Stimulated activated CD8-positive, alpha-beta memory T cell treated with anti-CD3 and anti-CD28 coated beads, Interleukin-2, amount 100 ng/mL, for 1 hour (primary cell): ENCODE data around the gene AJAP1.
A peak's percentile ranks its signal among the peaks of the same experiment; 100 is the strongest.

Experiments used
- DNase-seq, 2 donors: peaks; one replicate each; pipeline ENCODE4 v3.0.0-alpha.2; 2020; ENCODE audit warnings: low read depth in 2 of 2

AJAP1 gene

DNA sequence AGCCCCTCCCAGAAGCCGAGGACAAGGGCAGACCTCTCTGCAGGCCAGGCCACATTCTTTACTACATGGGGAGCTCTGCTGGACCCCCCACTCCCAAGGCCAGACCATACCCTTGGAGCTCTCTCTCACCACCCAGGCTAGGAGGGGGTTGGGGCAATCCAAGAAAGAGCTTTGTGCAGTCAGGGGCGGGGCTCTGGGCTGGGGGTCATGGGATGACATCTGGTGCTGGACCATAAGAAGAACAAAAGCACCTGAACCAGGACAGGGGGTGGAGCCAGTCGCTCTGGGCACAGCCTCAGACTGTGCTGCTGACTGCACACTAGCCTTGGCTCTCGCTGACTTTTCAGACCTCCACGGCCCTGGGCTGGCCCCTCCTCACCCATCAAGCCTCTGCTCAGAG lies 23.1 kb upstream of the AJAP1 start:
- no peak for DNase-seq

DNA sequence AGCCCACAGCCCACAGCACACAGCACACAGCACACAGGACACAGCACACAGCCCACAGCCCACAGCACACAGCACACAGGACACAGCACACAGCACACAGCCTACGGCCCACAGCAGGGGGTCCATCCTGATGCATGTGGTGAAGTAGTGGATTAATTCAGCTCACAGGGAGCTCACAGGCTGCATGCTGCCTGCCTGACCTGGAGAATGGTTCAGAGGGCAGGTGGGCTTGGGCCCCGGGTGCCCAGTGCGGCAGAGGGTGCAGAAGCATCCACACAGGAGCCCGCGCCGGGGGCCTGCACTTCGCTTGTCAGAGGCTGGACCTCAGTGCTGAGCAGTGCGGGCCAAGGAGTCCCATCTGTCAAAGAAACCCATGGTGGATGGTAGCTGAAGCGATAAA lies 21.1 kb upstream of the AJAP1 start:
- no peak for DNase-seq

DNA sequence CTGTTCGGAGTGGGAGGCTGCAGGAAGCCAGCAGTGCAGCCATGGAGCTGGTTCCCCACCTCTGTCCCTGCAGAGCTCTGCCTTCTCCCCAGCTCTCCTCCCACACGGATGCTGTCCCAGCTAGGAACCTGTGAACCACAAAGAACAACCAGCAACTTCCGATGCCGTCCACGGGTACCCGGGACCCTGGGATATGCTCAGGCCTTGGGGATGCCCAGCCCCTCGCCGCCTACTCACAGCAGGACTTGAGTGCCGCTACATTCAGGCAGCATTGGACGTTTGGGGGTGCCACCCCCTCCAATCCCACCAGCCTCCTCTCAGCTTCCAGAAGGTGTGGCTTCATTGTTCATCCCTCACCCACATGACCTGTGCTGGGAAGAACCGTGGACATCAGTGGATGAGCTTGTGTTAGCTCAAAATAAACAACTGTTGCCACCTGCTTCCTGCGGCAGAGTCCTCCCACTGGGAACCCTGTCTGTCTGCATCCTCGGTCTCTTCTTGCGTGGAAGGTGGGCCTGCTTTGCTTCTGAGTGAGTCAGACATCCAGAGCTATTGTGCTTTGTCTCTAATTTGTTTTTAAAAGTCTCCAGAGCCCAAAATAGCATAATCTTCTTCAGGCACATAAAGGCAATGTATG lies 20.1 kb upstream of the AJAP1 start:
- no peak for DNase-seq

DNA sequence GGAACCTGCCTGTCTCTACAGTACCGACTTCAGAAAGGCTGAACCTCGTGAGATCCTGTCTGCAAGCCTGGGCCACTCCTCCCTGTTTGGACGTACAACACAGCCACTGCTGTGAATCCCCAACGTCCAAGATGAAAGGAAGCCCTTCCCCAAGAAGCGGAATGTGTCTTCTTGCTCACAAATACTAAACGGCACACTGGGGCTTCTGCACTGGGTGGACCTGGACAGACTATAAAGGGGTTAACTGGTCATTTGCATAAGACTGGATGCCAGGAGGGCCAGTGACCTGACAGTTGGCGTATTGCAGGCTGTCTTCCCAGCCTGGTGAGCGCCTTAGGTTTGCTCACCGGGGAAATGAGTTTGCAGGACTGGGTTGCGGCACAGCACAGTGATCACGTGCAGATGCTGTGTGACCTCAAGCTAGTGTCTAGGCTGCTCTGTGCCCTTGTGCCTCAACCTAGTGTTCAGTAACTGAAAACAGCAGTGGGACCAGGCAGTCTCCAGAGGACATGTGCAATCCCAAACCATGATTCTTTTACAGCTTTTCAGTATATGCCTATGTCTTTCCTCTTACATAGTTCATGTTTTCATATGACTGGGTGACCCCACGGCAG lies 19.5 kb upstream of the AJAP1 start:
- no peak for DNase-seq

DNA sequence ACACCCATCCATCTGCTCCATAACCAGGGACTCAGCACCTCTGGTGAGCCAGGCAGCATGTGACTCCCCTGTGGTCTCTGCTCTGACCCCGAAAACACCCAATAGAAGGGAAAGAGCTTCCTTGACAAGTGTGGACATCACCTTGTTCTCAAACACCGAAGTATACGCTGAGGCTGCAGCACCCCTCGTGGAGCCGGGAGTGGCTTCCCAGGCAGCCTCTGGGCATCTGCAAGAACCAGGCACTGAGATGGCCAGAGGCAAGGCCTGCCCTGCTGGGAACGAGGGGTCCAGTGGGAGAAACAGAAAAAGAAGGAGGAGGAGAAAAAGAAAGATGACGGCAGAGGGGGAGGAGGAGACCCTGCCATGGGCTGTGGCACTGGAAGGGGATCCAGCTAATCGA lies 18.2 kb upstream of the AJAP1 start:
- DNase-seq, result no peak

DNA sequence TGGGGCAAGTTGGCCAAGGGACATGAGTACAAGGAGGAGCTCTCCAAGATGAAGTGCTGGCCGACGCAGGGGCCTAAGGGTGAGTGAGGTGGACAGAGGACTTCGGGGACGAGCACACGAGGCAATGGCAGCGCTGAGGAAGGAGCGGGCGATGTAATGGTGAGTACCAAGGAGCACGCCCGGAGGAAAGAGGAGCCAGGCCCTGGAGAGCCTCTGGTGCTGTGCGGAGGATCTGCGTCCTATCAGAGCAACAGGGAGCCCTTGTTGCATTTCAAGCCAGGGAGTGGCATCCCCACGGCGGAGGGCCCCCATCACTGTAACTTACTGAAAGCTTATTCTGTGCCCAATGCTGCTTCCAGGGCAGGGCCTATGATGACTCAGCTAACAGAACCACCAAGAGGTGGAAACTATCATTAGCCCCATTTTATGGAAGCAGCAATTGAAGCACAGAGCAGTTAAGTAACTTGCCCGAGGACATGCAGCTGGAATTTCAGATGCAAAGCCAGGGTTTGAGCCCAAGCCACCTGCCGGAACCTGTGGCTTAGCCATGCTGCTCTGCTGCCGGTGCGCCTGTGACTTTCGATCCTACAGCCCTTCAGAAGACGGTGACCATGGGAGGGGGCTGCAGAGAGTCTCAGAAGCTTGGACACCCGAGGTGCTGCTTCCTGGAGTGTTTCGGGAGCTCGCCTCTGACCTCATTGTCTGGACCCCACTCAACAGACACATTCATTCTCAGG lies 17.6 kb upstream of the AJAP1 start:
- no peak for DNase-seq

DNA sequence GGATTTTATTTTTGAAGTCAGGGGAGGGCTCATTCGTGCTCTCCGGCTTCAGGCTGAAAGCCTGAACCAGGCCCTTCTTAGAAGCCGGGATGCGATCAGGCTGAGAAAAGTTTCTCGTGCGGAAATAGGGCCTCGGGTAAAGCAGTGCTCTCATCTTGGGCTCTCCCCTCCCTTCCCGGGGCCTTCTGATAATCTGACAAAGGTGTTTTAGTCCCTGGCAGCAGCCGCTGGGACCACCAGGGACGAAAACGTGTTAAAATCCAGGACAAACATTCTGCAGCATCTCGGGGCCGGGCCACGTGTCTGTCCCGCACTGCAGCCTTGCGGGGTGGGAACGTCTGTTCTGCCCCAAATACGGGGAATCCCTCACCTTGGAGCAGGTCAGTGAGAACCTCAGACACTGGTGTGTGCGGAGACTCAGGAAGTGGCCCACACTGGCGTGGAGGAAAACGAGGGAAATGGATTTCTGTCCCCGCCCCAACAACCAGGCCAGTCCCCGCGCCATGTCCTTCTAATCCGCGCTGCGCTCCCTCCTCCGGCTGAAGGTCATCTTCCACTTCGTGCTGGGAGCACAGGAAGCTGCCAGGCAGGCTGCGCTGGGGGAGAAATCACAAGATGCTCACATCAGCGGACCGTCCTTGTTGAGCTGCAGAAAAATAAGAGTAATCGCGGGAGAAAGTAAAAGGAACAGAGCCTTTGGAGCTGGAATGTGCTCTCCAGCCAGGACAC lies 16.6 kb upstream of the AJAP1 start:
- no peak for DNase-seq

DNA sequence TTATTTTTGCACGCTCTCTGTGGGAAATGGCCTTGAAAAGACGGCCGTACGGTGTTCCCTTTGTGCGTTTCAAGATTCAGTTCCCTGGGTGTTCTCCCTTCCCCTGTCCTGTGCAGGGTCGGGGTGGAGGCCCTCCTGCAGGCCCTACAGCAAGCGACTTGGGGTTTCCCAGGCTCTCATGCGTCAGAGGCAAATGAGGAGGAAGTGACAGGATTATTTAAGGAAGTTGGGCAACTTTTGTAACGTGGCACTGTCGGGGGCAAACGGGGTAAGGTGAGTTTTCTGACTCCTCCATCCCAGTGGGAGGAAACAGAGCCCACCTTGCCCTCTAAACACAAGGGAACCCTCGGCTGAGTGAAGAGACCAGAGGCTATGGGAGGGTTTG lies 16.1 kb upstream of the AJAP1 start:
- DNase-seq, result no peak

DNA sequence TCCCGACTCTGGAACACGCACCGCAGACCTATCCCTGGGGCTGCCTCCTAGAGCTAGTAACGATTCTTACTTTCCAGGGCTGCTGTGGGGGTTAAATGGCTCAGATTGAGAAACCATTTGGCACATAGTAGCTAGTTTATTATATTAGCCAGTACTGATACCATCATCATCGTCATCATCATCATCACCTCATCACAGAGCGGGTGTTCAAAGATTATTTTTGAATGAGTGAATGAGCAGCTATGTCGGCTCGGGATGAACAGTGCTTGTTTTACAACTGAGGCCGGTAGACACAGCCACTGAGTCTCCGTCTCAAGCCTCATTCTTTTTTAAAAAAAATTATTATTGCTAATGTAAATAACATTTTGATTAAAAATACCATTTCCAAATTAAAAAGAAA lies 13.5 kb upstream of the AJAP1 start:
- DNase-seq, result no peak

DNA sequence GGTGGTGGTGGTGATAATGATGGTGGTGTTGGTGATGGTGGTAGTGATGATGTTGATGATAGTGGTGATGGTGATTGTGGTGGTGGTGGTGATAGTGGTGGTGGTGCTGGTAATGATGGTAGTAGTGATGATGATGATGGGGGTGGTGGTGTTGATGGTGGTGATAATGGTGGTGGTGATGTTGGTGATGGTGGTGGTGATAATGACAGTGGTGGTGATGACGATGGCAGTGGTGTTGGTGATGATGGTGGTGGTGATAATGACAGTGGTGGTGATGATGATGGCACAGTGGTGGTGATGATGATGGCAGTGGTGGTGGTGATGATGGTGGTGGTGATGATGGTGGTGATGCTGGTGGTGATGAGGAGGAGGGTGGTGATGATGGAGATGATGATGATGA lies 7.0 kb upstream of the AJAP1 start:
- no peak for DNase-seq

DNA sequence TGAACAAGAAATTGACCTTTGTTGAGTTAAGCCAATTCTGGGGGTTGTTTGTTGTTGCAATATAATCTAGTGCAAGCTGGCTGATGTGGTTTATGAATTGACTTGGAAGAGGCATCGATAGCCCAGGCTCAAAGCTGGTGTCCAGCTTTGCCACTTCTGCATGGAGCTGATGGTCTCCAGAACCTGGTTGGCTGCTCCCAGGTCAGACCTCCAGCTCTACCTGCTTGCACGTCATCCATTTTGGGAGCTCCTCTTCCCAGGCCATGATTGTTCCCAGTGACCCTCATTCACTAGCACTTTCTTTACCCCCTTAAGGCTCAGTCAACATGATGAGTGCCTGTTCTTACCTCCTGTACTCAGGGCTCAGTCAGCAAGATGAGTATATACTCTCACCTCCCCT lies 5.8 kb upstream of the AJAP1 start:
- no peak for DNase-seq

DNA sequence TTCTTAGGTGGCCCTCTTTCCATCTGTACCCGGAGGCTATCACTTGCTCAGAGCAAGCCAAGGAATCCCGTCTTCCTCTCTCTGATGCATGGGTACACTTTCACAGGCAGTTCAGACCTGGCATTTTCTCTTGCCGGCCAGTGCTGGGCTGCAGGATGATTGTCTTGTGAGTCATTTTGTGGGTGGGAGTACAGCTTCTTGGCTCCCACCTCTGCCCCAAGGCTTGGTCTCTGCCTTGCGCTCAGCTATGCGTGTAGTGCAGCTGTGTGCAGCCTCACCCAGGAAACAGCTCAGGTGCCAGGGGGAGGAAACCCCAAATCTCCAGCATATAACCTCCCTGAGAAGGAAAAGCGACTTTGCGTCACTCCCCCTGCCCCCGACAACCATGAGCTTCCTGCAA lies 3.9 kb upstream of the AJAP1 start:
- DNase-seq, result no peak

DNA sequence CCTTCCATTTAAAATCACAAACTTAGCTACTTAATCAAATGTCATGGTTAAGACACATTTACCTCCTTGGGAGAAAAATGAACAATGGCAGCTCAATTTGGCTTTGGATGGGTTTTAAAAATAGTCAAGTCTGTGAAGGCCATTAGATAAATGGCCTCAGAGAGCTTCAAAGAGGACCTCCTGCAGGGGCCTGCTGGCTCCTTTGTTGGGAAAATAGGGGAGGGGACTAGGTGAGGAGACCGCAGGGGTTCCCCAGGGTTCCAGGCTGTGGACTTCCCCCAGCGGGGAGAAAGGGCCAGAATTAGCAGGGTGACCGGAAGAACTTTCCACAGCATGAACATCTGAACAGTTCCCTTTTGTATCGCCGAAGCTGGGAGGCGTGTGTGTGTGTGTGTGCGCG lies 3.4 kb upstream of the AJAP1 start:
- DNase-seq, result no peak

DNA sequence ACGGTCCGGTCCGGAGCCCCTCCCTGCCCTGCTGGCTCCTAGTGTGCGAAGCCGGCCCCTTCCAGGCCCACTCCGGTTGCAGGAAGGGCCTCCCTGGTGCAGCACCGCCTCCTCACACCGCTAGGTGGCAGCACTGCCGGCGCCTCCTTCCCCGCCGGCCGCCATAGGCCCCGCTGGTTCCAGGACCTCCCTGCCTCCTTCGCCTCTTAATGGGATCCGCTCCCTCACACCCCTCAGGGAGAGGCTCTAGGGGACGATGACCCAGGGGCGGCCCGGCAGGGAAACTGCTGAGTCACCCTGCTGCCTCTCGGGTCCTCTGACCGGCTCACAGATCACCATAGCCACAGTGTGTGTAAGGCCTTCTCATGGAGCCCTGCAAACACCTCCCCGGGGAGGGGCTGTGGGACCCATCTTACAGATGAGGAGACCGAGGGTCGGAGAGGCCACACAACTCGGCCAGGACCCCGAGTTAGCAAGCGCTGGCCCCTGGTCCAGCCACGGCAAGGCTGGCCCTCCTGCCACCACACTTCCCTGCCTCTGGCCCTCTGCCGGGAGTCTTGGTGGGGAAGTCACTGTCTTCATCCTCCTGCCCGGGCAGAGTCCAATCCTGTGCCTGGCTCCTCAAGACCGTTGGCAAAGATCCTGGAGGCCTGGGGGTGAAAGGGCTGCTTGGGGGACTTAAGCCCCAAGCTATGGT lies 1.6 kb upstream of the AJAP1 start:
- peak; percentile 34 to 37 for DNase-seq

DNA sequence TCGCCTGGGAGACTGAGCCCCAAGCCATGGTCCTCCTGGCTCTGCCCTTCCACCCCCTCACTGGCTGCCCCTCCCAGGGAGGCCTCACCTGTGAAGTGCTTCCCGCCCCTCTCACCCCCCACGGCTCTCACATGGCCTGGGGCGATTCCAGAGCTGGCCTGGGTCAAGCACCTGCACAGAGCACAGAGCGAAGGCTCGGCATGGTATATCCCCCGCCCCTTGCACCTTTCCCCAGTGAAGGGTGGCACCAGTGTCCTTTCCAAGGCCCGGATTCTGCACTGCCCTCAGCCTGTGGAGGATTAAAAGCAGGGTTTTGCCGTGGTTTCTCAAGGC lies 1.1 kb upstream of the AJAP1 start:
- no peak for DNase-seq

DNA sequence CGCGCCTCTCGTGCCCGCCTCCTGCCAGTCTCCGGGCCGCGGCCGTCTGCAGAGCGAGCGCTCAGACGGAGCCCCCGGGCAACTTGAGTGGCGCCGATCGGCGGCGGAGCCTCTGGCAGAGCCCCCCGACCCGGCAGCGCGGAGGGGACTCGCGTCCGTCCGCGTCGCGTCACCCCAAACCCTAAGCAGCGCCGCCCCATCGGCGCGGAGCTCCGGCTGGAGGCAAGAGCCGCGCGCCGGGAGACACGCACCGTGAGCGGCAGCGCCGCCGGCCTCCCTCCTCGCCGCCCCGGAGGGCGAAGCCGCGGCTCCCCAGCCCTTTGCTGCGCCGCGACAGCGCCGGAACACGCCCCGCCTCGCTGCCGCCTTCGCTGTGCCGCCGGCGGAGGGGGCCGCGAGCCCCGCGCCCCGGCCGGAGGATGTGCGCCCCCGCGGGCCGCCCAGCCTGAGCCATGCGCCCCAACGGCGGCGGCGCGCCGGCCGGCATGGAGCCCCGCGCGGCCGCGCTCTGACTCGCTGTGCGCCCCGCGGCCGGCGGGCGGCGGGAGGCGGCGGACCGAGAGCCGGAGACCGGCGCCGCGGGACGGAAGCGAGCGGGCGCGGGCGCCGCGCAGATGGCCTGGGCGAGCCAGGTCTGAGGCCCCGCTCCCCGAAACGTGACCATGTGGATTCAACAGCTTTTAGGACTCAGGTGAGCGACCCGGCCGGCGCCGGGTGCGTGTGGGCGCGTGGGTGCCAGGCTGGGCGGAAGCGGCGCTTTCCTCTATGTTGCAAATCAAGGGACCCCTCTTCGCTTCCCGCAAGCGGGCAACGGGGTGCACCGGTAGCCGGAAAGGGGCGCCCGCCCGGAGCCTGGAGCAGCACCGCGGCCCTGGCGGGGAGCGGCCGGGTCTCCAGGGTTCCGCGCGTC lies 610 bp downstream of the AJAP1 start:
- no peak for DNase-seq

DNA sequence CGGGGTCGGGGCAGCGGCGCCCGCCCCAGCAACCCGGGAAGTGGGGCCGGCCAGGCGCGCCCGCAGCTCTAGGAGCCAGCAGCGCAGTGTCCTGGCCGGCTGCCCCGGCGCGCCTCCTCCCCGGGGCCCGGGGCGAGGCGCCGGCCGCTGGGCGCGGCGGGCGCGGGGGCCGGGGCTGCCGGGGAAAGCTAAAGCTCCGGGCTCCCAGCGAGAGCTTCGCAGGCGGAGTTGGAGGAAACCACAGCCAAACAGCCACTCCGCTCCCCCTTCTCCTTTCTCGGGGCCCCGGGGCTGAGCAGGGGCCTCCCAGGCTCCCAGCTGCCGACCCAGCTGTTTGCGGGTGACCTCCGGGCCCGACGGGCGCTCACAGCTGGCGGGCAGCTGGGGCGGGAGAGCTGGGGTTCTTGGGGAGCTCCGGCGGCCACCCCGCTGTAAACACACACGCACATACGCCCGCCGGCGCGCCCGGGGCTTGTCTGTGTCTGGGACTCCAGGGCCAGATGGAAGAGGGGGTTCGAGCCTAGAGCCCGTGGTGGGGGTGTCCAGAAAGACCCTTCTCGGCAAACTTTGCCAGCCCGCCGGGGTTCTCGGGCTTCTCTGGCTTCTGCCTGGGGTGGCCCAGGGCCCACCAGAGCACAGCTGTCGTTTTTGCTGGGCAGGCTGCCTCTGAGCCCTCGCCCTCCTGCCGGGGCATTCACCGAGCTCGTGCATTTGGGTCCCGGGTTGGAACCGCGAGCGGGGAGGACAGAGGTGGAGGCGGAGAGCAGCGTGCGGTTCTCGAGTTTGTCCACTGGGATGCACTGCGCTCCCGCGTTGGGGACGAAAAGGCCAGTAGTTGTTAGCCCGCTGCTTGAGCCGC lies 1.5 kb downstream of the AJAP1 start:
- DNase-seq, result no peak

DNA sequence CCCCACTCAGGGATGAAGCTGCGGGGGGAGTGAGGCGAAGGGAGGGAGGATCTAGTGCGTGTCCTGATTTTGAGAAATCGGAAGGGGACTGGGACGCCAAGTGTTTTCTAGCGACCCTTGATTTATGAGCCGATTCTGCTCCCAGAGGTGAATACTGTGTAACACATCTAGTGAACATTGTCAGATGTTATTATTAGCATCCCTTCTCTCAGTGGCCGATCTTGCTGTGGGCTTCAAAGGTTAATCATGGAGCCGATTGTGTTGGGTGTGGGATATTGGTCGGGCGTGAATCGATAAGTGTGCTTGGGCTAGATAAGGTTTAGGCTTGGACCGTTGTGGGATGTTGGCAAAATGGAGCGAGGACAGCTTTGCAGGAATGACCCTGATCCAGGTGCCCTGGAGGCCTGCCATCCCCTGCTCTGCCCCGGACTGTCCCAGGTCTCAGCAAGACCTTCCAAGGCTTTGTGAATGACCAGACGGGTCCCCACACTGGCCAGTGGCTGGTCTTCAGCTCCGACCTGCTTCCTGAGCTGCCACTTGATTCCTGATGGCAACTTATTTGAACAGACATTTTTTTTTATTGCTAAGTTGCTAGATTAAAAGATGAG lies 2.2 kb downstream of the AJAP1 start:
- no peak for DNase-seq

DNA sequence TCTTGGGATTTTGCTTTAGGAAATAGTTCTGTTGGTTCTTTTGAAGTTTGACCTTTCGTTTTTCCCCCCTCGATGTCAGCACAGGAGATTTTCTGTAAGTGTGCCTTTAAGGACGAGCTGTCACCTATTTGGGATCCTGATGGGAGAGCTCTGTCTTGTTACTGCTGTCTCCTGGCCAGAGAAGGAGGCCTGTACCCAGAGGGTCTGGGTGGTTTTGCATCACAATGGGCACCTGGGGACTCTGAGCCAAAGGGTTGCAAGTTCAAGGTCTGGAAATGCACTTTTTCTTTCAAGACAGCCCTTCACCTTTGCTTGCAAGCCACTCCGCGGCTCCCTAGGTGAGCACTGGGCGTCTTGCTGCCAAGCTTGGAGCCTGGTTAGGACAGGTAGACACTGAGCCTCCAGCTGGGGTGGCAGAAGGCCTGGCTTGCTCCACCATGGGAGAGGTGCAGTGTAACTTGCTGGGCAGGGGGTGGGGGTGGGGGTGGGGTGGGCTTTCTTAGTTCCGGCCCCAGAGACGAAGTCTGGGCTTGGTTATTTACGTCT lies 2.9 kb downstream of the AJAP1 start:
- DNase-seq, result no peak
